Stimulated activated naive CD8-positive, alpha-beta T cell treated with anti-CD3 and anti-CD28 coated beads, Interleukin-15, Interleukin-2, amounts not matched to agents 100 U/mL and 50 U/mL, for 24 hours (primary cell): ENCODE measurements around the gene GNAO1.

Experiments
- ATAC-seq: fragments of 150-1000 bp; cut with Tn5 transposase; one replicate; pipeline ENCODE4 v1.10.0; 2021
- DNase-seq: peaks from one replicate; pipeline ENCODE4 v3.0.0; 2021

The GNAO1 gene

DNA sequence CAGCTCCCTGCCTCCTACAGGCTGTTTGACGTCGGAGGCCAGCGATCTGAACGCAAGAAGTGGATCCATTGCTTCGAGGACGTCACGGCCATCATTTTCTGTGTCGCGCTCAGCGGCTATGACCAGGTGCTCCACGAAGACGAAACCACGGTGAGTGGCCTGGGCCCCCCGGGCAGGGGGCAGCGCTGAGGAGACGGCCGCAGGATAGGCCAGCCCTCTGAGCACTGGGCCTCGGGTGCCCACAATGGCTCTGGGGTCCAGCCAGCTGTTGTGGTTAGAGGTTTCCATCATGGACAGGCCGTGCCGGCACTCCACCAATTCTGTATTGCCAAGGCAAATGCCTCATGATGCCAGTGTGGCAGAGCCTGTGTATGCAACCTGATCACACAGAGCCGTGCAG lies 145.4 kb downstream of the GNAO1 start:
- no peak for DNase-seq
- no peak for ATAC-seq

DNA sequence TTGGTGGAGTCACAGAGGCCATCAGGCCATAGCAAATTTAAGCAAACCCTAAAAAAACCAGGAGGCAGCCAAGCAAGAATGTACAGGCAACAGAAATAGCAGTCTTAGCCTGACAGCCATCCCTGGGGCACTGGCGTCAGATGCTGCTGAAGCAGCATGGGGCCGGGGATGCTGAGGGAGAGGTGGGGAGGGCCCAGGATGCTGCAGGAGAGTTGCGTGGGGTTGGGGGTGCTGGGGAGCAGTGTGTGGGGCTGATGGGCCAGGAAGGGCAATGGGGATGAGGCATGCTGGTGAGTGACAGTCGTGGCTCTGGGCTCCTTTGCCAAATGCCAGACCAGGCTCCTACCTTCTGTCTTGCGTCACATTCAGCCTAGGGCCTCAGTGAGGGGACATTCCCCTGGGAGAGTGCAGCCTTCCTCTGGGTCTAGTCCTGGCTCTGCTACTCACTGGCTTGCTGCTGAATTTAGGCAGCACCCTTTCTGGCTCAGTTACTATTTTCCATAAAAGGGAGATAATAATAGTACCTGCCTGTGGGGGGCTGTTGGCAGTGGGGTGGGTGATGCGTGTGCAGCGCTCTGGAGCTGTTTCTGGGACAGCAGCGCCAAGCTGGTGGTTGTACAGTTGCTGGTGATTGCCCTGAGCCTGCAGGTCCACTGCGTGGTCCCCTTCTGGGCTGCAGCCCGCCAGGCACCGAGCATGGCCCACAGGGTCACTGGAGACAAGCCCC lies 146.0 kb downstream of the GNAO1 start:
- DNase-seq (no peak), ATAC-seq (no peak)

GRCh38 chr16:56337858-56338325 lies 146.6 kb downstream of the GNAO1 start:
- DNase-seq (no peak), ATAC-seq (no peak)

DNA sequence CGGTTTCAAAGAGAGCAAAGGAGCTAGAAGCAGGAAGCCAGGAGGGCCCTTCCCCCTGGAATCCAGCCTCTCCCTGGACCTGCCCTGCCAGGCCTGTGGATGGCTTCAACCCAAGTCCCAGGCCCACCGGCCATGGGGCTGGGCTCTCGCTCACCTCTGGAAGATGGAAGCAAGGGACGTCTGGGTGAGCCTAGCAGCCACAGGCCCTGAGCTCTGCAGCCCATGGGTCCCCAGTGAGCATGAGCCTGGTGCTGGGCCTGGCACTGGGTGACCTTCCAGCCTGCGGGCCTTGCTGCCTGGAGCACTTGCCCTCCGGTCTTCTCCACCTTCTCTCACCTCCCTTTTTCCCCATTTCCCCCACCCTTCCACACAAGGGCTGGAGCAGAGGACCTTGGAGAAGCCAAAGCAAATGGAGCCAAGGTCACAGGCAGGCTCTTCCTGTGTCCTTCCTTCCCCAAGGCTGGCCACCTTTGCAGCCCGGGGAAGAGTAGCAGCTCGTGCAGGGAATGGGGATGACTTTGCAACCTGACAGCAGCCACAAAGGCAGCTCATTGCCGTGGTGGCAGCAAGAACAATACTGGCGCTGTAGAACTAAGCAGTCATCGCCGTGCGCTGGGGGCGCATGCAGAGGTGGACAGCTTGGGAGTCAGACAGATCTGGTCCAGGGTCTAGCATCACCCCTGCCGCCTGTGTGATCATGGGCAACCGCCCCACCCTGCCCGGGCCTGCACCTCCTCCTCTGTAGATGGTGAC lies 147.5 kb downstream of the GNAO1 start:
- ATAC-seq (no peak), DNase-seq (no peak)

DNA sequence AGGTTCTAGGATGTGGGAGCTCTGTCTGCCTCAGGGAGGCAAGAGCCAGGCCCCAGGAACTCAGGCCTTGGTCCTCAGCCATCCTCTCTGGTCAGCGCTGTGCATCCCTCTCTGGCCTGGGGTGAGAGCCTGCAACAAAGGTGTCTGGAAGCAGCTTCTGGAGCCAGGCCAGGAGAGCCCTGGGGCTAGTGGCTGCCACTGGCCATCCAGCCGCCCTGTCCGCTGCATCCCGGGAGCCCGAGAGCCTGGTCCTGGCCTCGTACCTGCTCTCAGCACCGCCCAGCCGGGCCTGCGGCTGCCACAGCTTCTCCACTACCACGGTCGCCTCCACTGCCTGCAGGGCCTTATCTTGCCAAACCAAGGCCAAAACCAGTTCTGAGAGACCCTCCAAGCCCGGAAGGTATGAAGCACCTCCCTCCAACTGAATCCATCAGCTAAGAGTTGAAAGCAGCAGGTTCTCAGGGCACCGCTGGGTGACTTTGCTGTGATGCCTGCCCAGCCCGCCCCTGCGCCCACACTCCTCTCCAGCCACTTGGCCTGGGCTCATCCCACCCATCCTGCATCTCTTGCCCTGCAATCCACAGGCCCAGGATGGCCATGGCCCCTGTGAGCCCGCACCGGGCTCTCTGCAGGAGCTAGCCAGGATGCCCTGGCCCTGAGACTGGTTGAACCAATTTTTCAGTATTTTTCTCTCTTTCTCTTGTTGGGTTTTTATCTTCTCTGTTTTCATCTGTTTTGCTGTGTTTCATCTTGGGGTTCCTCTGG lies 148.3 kb downstream of the GNAO1 start:
- no peak for ATAC-seq
- DNase-seq, result no peak

DNA sequence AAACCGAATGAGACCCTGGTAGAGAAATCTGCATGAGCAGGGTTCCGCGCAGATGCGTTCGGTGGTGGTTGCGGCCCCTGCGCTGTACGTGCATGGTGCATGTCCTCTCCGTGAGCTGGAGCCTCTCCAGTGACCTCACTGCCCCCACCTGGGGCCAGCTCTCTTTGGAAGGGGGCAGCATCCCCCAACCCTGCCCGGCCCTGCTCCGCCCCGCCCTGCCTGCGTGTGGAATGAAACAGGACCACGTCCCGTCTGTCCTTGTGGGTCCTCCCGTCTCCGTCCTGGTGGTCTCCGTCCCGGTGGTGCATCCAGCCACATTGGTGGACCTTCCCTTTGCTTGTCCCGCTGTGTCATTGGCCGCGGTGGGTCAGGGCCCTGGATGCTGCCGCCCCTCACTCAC lies 149.1 kb downstream of the GNAO1 start:
- ATAC-seq, result no peak
- DNase-seq, result no peak

DNA sequence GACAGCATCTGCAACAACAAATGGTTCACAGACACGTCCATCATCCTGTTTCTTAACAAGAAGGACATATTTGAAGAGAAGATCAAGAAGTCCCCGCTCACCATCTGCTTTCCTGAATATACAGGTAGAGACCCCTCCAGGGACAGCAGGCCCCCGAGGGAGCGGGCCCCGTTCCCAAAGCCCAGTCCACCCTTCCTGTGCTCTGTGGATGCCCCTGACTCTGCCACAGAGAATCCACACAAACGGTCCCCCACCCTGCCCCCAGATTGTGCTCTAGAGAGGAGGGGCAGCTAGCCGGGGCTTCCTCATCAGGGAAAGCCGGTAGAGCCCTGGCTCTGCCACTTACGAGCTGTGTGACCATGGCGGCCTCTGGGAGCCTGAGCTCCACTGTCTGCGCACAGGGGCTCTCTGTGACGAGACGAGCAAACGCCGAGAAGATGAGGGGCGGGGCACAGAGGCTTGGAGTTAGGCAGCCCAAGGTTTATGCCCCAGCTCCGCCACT lies 149.6 kb downstream of the GNAO1 start:
- ATAC-seq (no peak), DNase-seq (no peak)

- ATAC-seq (no peak), DNase-seq (no peak)
These were observed 150.5 kb downstream of the GNAO1 start for GRCh38 chr16:56341656-56342399.

GRCh38 chr16:56343661-56344517 lies 152.6 kb downstream of the GNAO1 start:
- ATAC-seq (no peak), DNase-seq (no peak)

DNA sequence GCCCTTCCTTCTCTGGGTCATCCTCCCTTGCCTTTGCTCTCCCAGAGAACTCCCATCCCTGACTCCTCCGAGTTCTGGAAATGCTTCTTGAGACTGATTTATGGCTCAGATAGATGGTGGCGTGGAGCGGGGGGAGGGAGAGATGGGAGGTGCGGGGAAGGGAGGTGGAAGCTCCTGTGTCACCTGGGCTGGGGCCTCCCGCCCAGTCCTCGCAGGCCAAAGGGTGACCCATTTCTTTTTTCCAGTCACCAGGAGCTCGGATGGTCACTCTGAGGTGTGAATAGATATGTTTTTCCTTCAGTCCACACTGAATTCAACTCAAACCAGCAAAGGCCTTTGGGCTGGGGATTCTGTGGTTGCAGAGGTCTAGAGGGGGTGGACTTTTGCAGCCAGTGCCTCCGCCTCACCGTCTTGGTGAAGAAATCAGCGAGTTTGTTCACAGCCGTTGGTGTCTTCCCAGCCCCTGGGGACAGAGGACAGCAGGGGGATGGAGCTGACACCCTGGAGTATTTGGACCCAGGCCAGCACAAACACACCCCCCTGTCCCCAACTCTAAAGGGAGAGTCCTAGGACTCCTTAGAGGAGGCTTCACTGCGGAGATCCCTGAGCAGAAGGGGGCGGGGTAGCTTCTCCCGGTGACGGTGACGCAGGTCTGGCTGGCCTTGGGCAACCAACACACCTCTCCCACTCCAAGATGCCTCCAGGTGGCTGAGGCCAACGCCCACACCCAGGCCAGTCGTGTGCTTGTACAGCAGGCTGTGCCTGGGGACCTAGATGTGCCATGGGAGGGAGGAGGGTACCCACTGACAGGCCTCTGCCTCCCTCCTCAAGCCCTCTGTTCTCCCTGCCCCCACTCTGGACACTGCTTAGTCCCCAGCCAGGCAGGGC lies 153.5 kb downstream of the GNAO1 start:
- no peak for ATAC-seq
- no peak for DNase-seq

DNA sequence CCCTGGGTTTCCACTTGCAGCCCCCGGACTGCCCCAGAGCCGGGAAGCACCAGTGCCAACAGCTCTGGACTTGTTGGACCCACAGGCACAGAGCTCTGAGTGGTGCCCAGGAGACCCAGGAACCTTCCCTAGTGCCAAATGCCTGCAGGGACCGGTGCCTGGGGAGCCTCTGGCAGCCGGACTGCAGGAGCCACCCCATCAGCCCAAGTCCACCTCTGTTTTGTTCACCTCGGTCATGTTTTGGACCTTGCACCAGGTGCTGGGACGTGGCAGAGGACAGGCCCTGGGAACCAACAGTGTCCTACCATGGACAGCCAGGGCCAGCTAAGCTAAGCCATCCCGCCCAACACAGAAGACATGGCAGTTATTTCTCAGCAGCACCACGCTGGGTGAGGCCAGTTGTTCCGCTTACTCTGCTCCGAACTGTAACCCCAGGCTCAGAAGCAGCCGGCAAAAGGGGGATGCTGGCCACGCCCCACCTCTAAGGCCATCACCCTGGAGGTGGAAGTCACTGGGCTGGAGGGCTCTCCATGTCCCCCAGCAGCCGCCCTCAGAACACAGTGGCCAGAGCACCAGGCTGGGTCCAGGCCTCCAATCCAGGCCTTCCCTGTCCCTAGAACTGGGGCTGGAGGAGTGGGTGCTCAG lies 154.2 kb downstream of the GNAO1 start:
- DNase-seq (no peak), ATAC-seq (no peak)

DNA sequence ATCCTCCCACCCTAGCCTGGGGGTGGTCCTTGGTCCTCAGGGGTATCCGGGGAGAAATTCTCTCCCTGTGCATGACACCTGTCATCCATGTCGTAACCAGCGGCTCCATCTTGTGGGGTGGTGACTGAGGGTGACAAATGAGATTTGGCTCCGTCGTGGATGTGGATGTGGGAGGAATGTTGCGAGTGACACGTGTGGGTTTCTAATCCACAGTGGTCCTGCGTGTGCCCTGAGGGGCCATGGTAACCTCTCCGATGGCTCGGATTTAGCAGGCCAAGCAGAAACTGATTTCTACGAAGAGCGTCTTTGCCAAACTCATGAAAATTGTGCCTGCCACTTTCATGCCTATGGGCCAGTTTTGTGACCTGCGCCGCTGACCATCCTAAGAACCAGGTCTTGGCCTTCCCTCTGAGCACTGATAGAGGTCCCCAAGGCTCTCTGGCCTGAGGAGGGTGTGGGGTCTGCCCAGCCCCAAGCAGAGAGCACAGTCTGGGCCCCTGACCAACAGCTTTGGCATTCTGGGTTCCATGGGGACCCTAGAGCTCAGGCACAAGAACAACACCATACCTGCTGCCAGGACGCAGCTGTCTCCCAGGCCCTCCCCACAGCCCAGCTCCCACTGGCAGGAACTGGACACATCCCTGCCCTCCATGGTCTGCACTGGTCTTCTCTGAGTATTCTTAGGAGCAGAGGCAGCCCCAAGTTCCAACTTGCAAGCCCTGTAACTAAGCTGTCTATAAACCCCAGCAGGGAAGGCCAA lies 155.0 kb downstream of the GNAO1 start:
- DNase-seq (no peak), ATAC-seq (no peak)

GRCh38 chr16:56347166-56347565 lies 155.9 kb downstream of the GNAO1 start:
- no peak for ATAC-seq
- DNase-seq, result no peak

DNA sequence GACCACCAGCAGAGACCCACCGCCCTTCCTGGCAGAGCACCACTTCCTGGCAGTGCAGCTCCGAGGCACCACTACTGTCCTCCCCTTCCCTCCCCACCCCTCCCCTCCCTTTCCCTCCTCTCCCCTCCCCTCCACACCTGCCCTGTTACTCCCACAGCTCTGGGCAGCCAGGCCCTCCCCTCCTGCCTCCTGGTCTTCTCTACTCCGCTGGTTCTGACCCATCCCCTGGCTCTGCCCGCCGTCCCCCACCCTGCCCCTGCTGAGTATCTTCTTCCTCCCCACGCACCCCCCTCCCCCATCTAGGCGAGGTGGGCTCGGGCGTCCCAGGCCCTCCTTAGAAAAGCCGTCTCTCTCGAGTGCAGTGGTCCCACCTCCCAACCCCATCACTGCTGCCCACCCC lies 156.4 kb downstream of the GNAO1 start:
- ATAC-seq, result no peak
- no peak for DNase-seq

- no peak for ATAC-seq
- no peak for DNase-seq
These were observed 157.1 kb downstream of the GNAO1 start for GRCh38 chr16:56348168-56349085.

DNA sequence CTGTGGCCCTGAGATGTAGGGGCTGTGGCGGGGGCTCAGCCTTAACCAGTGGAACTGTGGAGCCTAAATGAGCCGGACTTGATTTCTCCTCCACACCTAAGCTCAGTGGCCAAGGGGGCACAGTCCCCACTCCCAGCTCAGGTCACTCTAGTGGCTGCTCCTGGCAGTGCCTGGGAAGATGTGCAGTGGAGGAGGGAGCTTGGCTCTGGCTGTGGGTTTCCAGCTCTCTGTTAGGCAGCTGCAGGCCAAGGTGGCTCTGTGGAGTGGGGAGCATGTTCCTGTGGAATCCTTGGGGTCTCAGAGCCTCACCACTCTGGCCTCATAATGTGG lies 157.8 kb downstream of the GNAO1 start:
- no peak for ATAC-seq
- DNase-seq, result no peak

- no peak for DNase-seq
- ATAC-seq, result no peak
These were observed 158.4 kb downstream of the GNAO1 start for GRCh38 chr16:56349711-56350161.
